Activated naive CD8-positive, alpha-beta T cell treated with anti-CD3 and anti-CD28 coated beads for 36 hours (primary cell): Measurements from ENCODE around the gene ZCCHC9. TPM values are rescaled to one million over a fixed set of nuclear protein-coding genes. Genes with fewer than 3 reads are reported as not detected.
"Not testable (repeated sequence)": the region's sequence is repeated elsewhere in the genome, so short reads cannot be mapped to it uniquely, and the experiment has no call there.

ENCODE experiments used
- DNase-seq: peaks from one replicate; pipeline ENCODE4 v3.0.0; 2021
- H3K27ac Mint-ChIP-seq: one replicate; pipeline ENCODE4 v1.8.0; 2022; ENCODE audit warnings: mild to moderate bottlenecking, moderate library complexity, mixed read lengths
- H3K27me3 Mint-ChIP-seq: one replicate; pipeline ENCODE4 v1.8.0; 2022; ENCODE audit warnings: mild to moderate bottlenecking, mixed read lengths
- H3K36me3 Mint-ChIP-seq: one replicate; pipeline ENCODE4 v1.8.0; 2021; ENCODE audit warnings: mild to moderate bottlenecking, mixed read lengths
- H3K4me1 Mint-ChIP-seq: one replicate; pipeline ENCODE4 v1.8.0; 2021; ENCODE audit warnings: mixed read lengths
- H3K4me3 Mint-ChIP-seq: one replicate; pipeline ENCODE4 v1.8.0; 2022; ENCODE audit warnings: mild to moderate bottlenecking, moderate library complexity, mixed read lengths
- H3K9me3 Mint-ChIP-seq: one replicate; pipeline ENCODE4 v1.8.0; 2022; ENCODE audit warnings: mixed read lengths
- total RNA-seq, 2 experiments: library from RNA; stranded (reverse); gene quantifications; one replicate each; pipeline ENCODE4 v1.2.3, GENCODE V29; 2021

Gene ZCCHC9, protein sequence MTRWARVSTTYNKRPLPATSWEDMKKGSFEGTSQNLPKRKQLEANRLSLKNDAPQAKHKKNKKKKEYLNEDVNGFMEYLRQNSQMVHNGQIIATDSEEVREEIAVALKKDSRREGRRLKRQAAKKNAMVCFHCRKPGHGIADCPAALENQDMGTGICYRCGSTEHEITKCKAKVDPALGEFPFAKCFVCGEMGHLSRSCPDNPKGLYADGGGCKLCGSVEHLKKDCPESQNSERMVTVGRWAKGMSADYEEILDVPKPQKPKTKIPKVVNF
- total RNA-seq, result 10 to 100 TPM; 38.9 to 39.8 TPM

DNA sequence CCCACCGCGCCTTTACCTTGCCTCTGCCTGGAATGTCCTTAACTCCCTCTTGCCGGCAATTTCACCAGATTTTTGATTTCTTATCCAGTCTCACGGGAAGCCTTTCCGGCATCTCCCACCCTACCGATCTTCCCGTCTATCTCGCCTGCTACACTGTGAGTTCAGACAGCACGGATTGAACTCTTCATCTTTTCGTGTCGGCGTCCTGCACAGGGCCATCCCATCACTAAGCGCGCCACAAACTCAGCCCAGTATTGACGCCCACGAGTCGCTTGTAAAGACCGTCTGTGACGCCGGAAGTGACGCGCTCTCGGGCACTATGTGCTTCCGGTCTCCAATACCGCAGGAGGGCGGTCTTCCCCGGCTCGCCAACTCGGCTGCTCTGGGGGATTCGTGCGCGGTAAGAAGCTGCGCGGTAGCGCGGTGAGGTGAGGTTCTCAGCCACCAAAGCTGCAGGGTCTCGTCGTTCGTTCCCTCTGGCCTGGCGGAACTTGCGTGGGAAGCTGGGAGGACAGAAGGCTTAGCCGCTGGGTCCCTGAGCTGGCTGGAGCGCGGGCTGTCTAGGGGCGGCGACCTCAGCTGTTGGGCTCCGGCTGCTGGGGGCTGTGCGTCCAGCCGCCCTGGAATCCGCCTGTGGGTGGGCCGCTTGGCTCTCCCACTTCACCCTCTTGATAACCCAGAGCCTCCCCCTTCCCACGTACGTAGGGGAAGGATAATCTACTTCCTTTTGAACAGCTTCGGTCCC, at the start of gene ZCCHC9:
TSS of gene ZCCHC9 (plus strand) at position 317 of the 745 bp plus-strand sequence. CDS start 3,171 bp downstream, outside the sequence.
- peak within 1 kb of the TSS; percentile 98 for H3K4me3 Mint-ChIP-seq
- peaks cover 45% of the 10 kb centered on the region for H3K4me1 Mint-ChIP-seq
- peak; percentile 93 for DNase-seq
- H3K36me3 Mint-ChIP-seq, result peaks cover 13% of the 10 kb centered on the region
- no peaks in the 10 kb centered on the region for H3K9me3 Mint-ChIP-seq
- peak within 1 kb of the TSS; percentile 98 for H3K27ac Mint-ChIP-seq
- no peaks in the 10 kb centered on the region for H3K27me3 Mint-ChIP-seq

DNA sequence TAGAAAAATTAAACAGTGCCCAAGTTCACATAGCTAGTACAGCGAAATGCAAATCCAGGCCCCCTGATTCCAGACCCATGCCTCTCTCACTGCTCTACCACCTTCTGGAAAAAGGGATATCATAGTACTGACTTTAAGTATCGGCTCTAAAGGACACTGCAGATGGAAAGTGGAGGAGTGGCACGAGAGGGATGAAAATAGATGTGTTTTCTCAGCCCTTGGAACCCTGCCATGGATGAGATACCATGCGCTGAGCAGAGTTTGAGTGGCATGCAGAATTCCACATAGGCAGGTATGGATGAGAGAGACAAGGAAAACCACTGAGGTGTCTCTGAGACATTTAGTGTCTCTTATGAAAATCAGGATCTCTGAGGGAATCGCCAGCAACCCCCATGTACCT, 49.5 kb upstream of the ZCCHC9 start:
- Mint-ChIP-seq H3K36me3 (peaks cover 16% of the 10 kb centered on the region), H3K4me1 (no peaks in the 10 kb centered on the region), H3K9me3 (no peaks in the 10 kb centered on the region), H3K4me3 (no peak overlapping the region), H3K27me3 (no peaks in the 10 kb centered on the region), H3K27ac (no peak overlapping the region)
- DNase-seq, result no peak

DNA sequence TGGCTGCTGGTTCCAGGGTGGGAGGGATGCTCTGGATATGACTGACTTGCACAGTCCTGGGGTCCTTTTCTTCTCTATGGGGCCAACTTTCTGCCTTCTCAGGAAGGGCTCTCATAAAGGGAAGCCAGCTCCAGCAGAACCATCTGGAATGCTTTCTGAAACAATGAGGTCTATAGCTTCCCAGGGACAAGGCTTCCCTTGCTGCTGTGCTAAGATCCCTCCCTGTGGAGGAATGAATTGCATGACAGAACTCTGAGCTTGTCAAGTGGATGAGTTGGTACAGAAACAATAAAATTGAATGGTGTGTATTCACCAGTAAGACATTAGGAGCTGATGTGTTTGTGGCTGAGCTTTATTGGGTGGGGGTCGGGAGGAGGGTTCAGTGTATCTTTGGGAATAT, 48.5 kb upstream of the ZCCHC9 start:
- Mint-ChIP-seq H3K27ac (no peak overlapping the region), H3K9me3 (no peaks in the 10 kb centered on the region), H3K36me3 (peaks cover 18% of the 10 kb centered on the region), H3K4me1 (no peaks in the 10 kb centered on the region), H3K27me3 (no peaks in the 10 kb centered on the region), H3K4me3 (no peak overlapping the region)
- DNase-seq, result no peak

DNA sequence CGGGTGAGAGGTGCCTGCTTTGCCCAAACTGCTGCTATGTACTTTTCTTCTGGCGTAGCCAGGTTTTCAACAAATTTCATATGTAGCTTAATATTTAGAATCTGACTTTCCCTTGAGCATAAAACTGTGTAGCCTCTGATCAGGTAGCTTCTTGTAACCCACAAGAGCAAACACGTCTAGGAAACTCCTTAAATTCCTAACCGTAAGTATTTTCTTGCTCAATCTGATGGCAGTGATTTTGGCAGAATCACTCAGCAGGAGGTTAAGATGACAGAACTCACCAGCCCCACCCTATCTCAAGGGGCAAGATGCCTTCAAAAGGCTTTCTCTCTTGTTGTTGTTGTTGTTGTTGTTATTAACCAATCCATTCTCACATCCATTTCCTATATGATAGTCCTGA, 47.5 kb upstream of the ZCCHC9 start:
- H3K27ac Mint-ChIP-seq, result no peak overlapping the region
- no peak overlapping the region for H3K4me3 Mint-ChIP-seq
- H3K9me3 Mint-ChIP-seq, result no peaks in the 10 kb centered on the region
- peaks cover 18% of the 10 kb centered on the region for H3K36me3 Mint-ChIP-seq
- no peaks in the 10 kb centered on the region for H3K27me3 Mint-ChIP-seq
- DNase-seq, result no peak
- no peaks in the 10 kb centered on the region for H3K4me1 Mint-ChIP-seq

DNA sequence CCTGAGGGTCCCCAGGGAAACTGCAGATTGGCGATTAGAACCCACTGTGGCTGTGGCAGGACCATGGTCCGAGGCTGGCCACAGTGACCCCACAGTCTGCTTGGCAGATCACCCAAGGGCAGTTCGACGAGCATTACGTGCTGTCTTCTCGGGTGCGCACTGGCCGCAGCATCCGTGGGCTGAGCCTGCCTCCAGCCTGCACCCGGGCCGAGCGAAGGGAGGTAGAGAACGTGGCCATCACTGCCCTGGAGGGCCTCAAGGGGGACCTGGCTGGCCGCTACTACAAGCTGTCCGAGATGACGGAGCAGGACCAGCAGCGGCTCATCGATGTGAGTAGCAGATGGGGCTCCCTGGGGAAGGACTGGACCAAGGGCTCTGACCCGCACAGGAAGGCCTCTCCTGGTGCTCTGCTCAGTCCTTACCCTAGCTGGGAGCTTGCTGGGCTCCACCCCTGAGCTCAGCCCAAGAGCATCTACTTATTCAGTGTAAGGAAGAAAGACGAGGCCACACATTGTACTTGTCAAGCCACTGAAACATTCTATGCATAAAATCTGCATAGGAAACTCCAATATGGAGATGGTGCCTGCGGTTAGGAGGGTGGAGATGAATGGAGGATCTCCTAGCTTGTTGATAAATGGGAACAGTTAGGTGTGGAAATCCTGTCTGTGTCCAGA, 46.4 kb upstream of the ZCCHC9 start:
- Mint-ChIP-seq H3K36me3 (peaks cover 23% of the 10 kb centered on the region), H3K27ac (no peak overlapping the region), H3K27me3 (no peaks in the 10 kb centered on the region), H3K4me3 (no peak overlapping the region), H3K9me3 (peaks cover 5% of the 10 kb centered on the region), H3K4me1 (no peaks in the 10 kb centered on the region)
- no peak for DNase-seq

DNA sequence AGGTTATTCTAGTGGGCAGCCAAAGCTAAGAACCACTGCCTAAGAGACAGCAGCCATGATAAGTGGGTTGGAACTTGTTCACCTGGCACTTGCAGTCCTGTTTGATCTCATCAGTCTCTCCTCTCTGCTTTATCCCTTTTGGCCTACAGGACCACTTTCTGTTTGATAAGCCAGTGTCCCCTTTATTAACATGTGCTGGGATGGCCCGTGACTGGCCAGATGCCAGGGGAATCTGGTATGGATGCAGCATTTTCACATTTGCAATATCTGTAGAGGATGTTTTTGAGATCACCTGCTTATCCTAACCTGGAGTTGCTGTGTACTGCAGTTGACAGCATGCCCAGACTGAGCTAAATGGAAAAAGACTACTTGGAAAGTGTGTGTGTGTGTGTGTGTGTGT, 44.6 kb upstream of the ZCCHC9 start:
- DNase-seq, result no peak
- H3K27me3 Mint-ChIP-seq, result no peaks in the 10 kb centered on the region
- no peak overlapping the region for H3K4me3 Mint-ChIP-seq
- H3K4me1 Mint-ChIP-seq, result no peaks in the 10 kb centered on the region
- H3K27ac Mint-ChIP-seq, result no peak overlapping the region
- peaks cover 15% of the 10 kb centered on the region for H3K9me3 Mint-ChIP-seq
- peaks cover 24% of the 10 kb centered on the region for H3K36me3 Mint-ChIP-seq

DNA sequence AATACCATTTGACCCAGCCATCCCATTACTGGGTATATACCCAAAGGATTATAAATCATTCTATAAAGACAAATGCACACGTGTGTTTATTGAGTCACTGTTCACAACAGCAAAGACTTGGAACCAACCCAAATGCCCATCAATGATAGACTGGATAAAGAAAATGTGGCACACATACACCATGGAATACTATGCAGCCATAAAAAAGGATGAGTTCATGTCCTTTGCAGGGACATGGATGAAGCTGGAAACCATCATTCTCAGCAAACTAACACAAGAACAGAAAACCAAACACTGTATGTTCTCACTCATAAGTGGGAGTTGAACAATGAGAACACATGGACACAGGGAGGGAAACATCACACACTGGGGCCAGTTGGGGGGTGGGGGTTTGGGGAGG, 38.6 kb upstream of the ZCCHC9 start:
- Mint-ChIP-seq H3K9me3 (peaks cover 21% of the 10 kb centered on the region), H3K36me3 (peaks cover 38% of the 10 kb centered on the region)
- not testable (repeated sequence) for H3K27ac Mint-ChIP-seq, DNase-seq, H3K4me1 Mint-ChIP-seq, H3K4me3 Mint-ChIP-seq, H3K27me3 Mint-ChIP-seq

DNA sequence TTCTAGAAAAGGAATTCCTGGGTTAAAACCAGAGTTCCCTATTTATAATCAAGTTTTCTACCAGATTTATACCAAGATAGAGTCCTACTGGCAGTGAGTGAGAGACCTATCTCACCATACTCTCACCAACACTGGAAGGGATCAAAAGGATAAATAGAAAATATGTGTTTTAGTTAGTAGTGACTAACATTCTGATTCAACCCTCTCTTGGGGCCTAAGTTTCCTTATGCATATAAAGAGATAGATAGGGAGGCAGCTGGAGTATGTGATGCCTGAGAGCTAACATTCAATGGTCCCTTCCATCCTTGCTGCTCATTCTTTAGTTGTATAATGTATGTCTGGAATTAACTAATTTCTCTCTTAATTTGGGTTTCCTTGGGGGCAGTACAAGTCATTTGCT, 36.3 kb upstream of the ZCCHC9 start:
- H3K4me3 Mint-ChIP-seq, result no peak overlapping the region
- peaks cover 16% of the 10 kb centered on the region for H3K9me3 Mint-ChIP-seq
- no peak for DNase-seq
- H3K27me3 Mint-ChIP-seq, result no peaks in the 10 kb centered on the region
- H3K36me3 Mint-ChIP-seq, result peaks cover 29% of the 10 kb centered on the region
- peaks cover 4% of the 10 kb centered on the region for H3K4me1 Mint-ChIP-seq
- H3K27ac Mint-ChIP-seq, result no peak overlapping the region

DNA sequence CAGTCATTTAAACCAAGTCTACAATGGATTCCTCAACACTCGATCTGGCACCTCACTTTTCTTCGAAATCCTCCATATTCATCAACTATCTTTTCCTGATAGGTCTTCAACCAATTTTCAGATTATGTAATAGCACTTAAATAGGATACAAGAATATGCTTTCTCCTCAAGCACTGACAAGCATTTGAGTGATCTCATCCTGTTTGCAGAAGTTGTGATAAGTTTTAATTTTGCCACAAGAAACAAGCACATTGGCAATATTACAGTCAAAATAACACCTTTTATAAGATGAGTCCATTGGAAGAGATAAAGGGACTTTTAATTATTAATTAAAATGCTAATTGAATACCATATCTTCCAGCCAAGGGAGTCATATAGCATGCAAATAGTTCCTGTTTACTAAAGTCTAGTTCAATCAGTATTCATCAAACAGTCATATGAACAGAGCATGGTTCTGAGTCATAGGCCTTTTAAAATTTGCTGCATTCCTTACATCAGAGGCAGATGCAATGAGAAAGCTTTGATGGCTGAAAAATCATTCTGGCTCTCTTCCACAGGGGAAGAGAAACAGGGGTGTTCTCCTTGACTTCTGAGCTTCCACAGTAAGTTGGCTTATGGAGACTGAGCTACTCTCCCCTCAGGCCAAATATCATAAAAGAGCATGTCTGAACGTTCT, 32.7 kb upstream of the ZCCHC9 start:
- no peak for DNase-seq
- Mint-ChIP-seq H3K27me3 (no peaks in the 10 kb centered on the region), H3K4me3 (no peak overlapping the region), H3K4me1 (peaks cover 8% of the 10 kb centered on the region), H3K27ac (no peak overlapping the region), H3K36me3 (peaks cover 36% of the 10 kb centered on the region), H3K9me3 (peaks cover 21% of the 10 kb centered on the region)

DNA sequence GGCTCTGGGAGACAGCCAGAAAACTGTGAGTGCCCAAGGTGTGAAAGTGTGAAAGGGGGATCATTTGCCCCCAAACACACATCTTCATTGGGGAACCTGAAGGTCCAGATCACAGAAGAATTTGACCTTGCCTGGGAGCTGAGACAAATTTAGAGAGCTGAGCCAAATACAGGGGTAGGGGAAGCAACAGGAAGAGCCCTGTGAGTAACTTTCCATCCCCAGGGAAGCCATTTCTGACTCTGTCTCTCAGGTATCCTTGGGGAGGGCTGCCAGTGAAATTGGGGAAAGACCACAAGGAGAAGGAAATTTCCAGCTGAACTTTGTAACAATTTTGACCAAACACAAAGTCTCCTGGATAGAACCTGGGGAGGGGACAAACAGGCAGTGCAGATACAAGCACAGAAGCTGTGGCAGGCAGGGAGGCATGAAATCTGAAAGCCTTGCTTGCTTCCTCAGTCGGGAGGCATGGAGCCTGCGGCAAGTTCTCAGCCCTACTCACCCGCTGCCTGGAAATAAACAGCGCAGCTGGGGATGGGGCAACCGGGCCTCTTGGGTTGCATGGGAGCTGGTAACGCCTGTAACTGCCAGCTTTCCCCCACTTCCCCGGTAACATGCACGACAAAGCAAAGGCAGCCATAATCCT, 31.5 kb upstream of the ZCCHC9 start:
- Mint-ChIP-seq H3K27me3 (no peaks in the 10 kb centered on the region), H3K9me3 (peaks cover 32% of the 10 kb centered on the region), H3K4me3 (no peak overlapping the region), H3K4me1 (peaks cover 13% of the 10 kb centered on the region), H3K27ac (no peak overlapping the region), H3K36me3 (peaks cover 45% of the 10 kb centered on the region)
- no peak for DNase-seq

DNA sequence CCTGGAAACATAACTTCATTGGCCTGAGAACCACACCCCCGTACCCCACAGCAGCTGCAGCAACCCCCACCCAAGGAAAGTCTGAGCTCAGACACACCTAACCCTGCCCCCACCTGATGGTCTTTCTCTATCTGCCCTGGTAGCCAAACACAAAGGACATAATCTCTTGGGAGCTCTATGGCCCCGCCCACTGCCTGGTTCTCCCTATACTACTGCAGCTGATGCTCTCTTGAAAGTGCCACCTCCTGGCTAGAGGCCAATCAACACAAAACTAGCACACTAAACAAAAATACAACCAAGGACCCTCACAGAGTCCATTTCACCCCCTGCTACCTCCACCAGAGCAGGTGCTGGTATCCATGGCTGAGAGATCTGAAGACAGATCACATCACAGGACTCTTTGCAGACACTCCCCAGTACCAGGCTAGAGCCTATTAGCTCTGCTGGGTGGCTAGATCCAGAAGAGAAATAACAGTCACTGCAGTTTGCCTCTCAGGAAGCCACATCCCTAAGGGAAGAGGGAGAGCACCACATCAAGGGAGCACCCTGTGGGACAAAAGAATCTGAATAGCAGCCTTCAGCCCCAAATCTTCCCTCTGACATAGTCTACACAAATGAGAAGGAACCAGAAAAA, 30.9 kb upstream of the ZCCHC9 start:
- Mint-ChIP-seq H3K9me3 (peaks cover 38% of the 10 kb centered on the region), H3K4me1 (peaks cover 14% of the 10 kb centered on the region), H3K36me3 (peaks cover 51% of the 10 kb centered on the region)
- DNase-seq, H3K27me3 Mint-ChIP-seq, H3K4me3 Mint-ChIP-seq, H3K27ac Mint-ChIP-seq: not testable (repeated sequence)

DNA sequence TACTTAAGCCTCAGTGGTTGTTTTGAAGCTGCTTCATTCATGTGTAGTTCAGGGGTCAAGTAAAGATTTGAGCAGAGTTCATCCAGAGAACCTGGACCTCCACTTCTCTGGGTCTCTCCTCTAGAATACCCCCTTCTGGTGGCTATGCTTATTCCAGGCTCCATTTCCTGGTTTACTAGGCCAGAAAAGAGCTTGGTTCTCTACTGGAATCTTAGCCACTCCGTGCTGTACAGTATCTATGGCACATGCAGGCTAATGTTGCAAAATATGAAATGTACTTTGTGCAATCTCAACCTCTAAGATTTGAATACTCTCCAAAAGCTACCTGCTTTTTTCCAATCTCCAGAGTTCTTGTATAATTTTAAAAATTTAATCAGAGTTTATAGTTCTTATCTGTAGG, 17.4 kb upstream of the ZCCHC9 start:
- Mint-ChIP-seq H3K4me1 (peaks cover 9% of the 10 kb centered on the region), H3K27ac (no peak overlapping the region), H3K9me3 (peaks cover 7% of the 10 kb centered on the region), H3K27me3 (no peaks in the 10 kb centered on the region), H3K4me3 (no peak overlapping the region), H3K36me3 (peaks cover 39% of the 10 kb centered on the region)
- no peak for DNase-seq

DNA sequence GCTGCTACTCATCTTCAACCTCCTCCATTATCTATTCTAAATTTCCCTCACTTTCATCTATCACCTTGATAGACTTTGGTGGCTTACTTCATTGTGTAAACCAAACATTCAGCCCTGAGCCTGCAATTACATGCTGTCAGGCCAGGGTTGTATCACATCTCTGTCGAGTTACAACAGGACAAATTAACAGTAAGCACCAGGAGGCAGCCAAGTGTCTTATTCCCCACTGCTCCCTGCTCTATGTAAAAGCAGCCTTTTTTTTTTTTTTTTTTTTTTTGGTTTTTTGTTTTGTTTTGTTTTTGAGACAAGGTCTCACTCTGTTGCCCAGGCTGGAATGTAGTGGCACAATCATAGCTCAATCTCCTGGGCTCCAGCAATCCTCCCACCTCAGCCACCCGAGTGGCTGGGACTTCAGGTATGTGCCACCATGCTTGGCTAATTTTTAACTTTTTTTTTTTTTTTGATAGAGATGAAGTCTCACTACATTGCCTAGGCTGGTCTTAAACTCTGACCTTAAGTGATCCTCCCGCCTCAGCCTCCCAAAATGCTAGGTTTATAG, 15.2 kb upstream of the ZCCHC9 start:
- H3K9me3 Mint-ChIP-seq, result peaks cover 4% of the 10 kb centered on the region

DNA sequence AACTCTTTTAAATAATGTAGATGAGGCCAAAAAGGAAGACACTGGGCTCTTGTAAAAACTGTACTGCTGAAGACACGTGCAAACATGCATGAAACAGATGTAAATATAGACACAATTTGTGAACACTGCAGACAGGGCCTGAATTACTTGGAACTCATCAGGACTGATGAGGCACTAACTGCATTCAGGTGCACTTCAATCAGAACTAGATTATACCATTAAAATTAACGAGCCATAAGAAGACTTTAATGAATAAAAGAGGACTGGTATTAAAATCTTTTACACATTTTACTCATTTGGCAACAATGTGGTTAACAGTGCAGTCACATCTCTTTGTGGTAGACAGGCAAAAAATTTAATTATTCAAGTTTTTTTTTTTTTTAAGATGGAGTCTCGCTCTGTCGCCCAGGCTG, 13.4 kb upstream of the ZCCHC9 start:
- DNase-seq, result no peak
- Mint-ChIP-seq H3K27ac (no peak overlapping the region), H3K36me3 (peaks cover 40% of the 10 kb centered on the region), H3K4me1 (peaks cover 32% of the 10 kb centered on the region), H3K4me3 (no peak overlapping the region), H3K27me3 (no peaks in the 10 kb centered on the region), H3K9me3 (peaks cover 11% of the 10 kb centered on the region)

More for the DNA sequence above, 15.2 kb upstream of the ZCCHC9 start:
- Mint-ChIP-seq H3K27ac (no peak overlapping the region), H3K4me3 (no peak overlapping the region), H3K4me1 (peaks cover 26% of the 10 kb centered on the region), H3K27me3 (no peaks in the 10 kb centered on the region), H3K36me3 (peaks cover 37% of the 10 kb centered on the region)
- DNase-seq, result no peak
